ENCODE results near the gene HDDC3. TPM values are rescaled to one million over a fixed set of nuclear protein-coding genes. Genes with fewer than 3 reads are reported as not detected.

The HDDC3 gene
- total RNA-seq, 4 donors from 2014 or later = 13.4 to 22.2 (median 17.2) TPM

GRCh38 chr15:90952901-90953677 lies 20.7 kb upstream of the HDDC3 start:
- no peaks in the 10 kb centered on the region for H3K9me3 ChIP-seq
- peaks cover 23% of the 10 kb centered on the region in 2 donors for H3K4me1 ChIP-seq
- no peak overlapping the region for H3K4me3 ChIP-seq
- H3K36me3 ChIP-seq = peaks cover 0 to 58% of the 10 kb centered on the region in 2 donors
- ATAC-seq = no peak
- intact Hi-C loops (cut with DNase I; ENCODE audit: low total_unique reads) = no loop called here
- DNase-seq = no peak
- no peak overlapping the region for H3K27ac ChIP-seq
- no peak for TF ChIP-seq POLR2A (IDR thresholded peaks at IDR 0.05)
- TF ChIP-seq CTCF (IDR thresholded peaks at IDR 0.05 in 4 of 5, conservative IDR thresholded peaks at IDR 0.05 in 1 of 5) = no peak
- H3K27me3 ChIP-seq = no peaks in the 10 kb centered on the region
- in situ Hi-C loops (cut with MboI; ENCODE audit: low sequenced_read_pairs in 4 of 4) = loop anchor here (10.0 to 25.0 kb wide), 4 partner anchors 92 to 322 kb away; no protein-coding TSS in a partner anchor

- intact Hi-C loops (cut with DNase I; ENCODE audit: low total_unique reads) = no loop called here
Measured at GRCh38 chr15:90950676-90951075, 18.3 kb upstream of the HDDC3 start.

GRCh38 chr15:90949979-90950675 lies 17.8 kb upstream of the HDDC3 start:
- peaks cover 0 to under 1% of the 10 kb centered on the region in 2 donors for H3K4me1 ChIP-seq
- H3K27ac ChIP-seq = no peak overlapping the region
- TF ChIP-seq CTCF (IDR thresholded peaks at IDR 0.05 in 4 of 5, conservative IDR thresholded peaks at IDR 0.05 in 1 of 5) (no peak), POLR2A (IDR thresholded peaks at IDR 0.05) (no peak)
- H3K9me3 ChIP-seq = no peaks in the 10 kb centered on the region
- H3K36me3 ChIP-seq = peaks cover 0 to 81% of the 10 kb centered on the region in 2 donors
- in situ Hi-C loops (cut with MboI; ENCODE audit: low sequenced_read_pairs in 4 of 4) = loop anchor here (10.0 to 25.0 kb wide), 4 partner anchors 95 to 325 kb away; no protein-coding TSS in a partner anchor
- H3K27me3 ChIP-seq = no peaks in the 10 kb centered on the region
- ATAC-seq (no peak), DNase-seq (no peak)
- intact Hi-C loops (cut with DNase I; ENCODE audit: low total_unique reads) = no loop called here
- no peak overlapping the region for H3K4me3 ChIP-seq

More at GRCh38 chr15:90950676-90951075, 18.3 kb upstream of the HDDC3 start:
- Histone ChIP-seq H3K9me3 (no peaks in the 10 kb centered on the region), H3K36me3 (peaks cover 0 to 78% of the 10 kb centered on the region in 2 donors), H3K27ac (no peak overlapping the region), H3K4me3 (no peak overlapping the region), H3K27me3 (no peaks in the 10 kb centered on the region), H3K4me1 (peaks cover 5 to 6% of the 10 kb centered on the region in 2 donors)
- DNase-seq (no peak), ATAC-seq (no peak)
- in situ Hi-C loops (cut with MboI; ENCODE audit: low sequenced_read_pairs in 4 of 4) = loop anchor here (10.0 to 25.0 kb wide), 4 partner anchors 94 to 324 kb away; no protein-coding TSS in a partner anchor
- no peak for TF ChIP-seq CTCF (IDR thresholded peaks at IDR 0.05 in 4 of 5, conservative IDR thresholded peaks at IDR 0.05 in 1 of 5)
- TF ChIP-seq POLR2A (IDR thresholded peaks at IDR 0.05) = no peak

- intact Hi-C loops (cut with DNase I; ENCODE audit: low total_unique reads) = no loop called here
- no peak for TF ChIP-seq POLR2A (IDR thresholded peaks at IDR 0.05)
- no peak for TF ChIP-seq CTCF (IDR thresholded peaks at IDR 0.05 in 4 of 5, conservative IDR thresholded peaks at IDR 0.05 in 1 of 5)
- in situ Hi-C loops (cut with MboI; ENCODE audit: low sequenced_read_pairs in 4 of 4) = no loop called here
- H3K27me3 ChIP-seq = no peaks in the 10 kb centered on the region
- ATAC-seq = no peak
- H3K4me3 ChIP-seq = no peak overlapping the region
- no peak overlapping the region for H3K27ac ChIP-seq
- H3K36me3 ChIP-seq = peaks cover 0 to 93% of the 10 kb centered on the region in 2 donors
- no peak for DNase-seq
- no peaks in the 10 kb centered on the region for H3K4me1 ChIP-seq
- H3K9me3 ChIP-seq = no peaks in the 10 kb centered on the region
Measured at GRCh38 chr15:90948506-90948905, 16.2 kb upstream of the HDDC3 start.

All from gastrocnemius medialis (tissue), 4 donors.